ENCODE measurements around the gene IQSEC2.

GRCh38 chrX:53242310-53242709, 39.1 kb downstream of the IQSEC2 start:
- no peak for TF ChIP-seq CREBBP (IDR thresholded peaks at IDR 0.05; ENCODE audit: low read depth, low read length)
- TF ChIP-seq E2F8 (IDR thresholded peaks at IDR 0.05; ENCODE audit: low read depth, partially characterized antibody): no peak
- TF ChIP-seq BRF2 (IDR thresholded peaks at IDR 0.05; ENCODE audit: borderline replicate concordance, insufficient read depth, insufficient read length): no peak
- no peak for TF ChIP-seq CBX2 (IDR thresholded peaks at IDR 0.05; ENCODE audit: insufficient read depth, low read length, poor library complexity, severe bottlenecking)
- no peak for TF ChIP-seq ZFPM2 (CRISPR knock-in tag; IDR thresholded peaks at IDR 0.05)
- no peak for TF ChIP-seq CTCF (IDR thresholded peaks at IDR 0.05 in 2 of 3, conservative IDR thresholded peaks at IDR 0.05 in 1 of 3; ENCODE audit: insufficient read depth in 2 of 3, low read depth in 1 of 3, low read length in 3 of 3)
- no peak for TF ChIP-seq MAFK (IDR thresholded peaks at IDR 0.05; ENCODE audit: low read length)
- TF ChIP-seq JUND (IDR thresholded peaks at IDR 0.05; ENCODE audit: borderline replicate concordance, low read depth, low read length): no peak
- no peak for TF ChIP-seq JUND (tag; IDR thresholded peaks at IDR 0.05; ENCODE audit: borderline replicate concordance, low read depth, low read length)
- no peak for TF ChIP-seq ZBTB17 (CRISPR knock-in tag; IDR thresholded peaks at IDR 0.05)
- TF ChIP-seq RAD51 (IDR thresholded peaks at IDR 0.05; ENCODE audit: borderline replicate concordance, low read depth): no peak
- TF ChIP-seq MYC (IDR thresholded peaks at IDR 0.05; ENCODE audit: low read depth, low read length): no peak
- no peak for TF ChIP-seq MYC (CRISPR knock-in tag; IDR thresholded peaks at IDR 0.05; ENCODE audit: borderline replicate concordance, low read depth)
- no peak for TF ChIP-seq RBFOX2 (IDR thresholded peaks at IDR 0.05; ENCODE audit: low read depth, low read length)
- no peak for TF ChIP-seq ZNF384 (IDR thresholded peaks at IDR 0.05; ENCODE audit: low read depth, low read length)

Data from K562 (cell line).